Suppressor macrophage treated with lipopolysaccharide for 4 hours (primary cell): ENCODE measurements around the gene RAX.
"Not testable (repeated sequence)": the region's sequence is repeated elsewhere in the genome, so short reads cannot be mapped to it uniquely, and the experiment has no call there.

ENCODE experiments used
- DNase-seq: peaks from one replicate; pipeline ENCODE4 v3.0.0-alpha.2; 2020

RAX gene

GRCh38 chr18:59272221-59272888 lies 899 bp downstream of the RAX start:
- peak; percentile 34 for DNase-seq

DNA sequence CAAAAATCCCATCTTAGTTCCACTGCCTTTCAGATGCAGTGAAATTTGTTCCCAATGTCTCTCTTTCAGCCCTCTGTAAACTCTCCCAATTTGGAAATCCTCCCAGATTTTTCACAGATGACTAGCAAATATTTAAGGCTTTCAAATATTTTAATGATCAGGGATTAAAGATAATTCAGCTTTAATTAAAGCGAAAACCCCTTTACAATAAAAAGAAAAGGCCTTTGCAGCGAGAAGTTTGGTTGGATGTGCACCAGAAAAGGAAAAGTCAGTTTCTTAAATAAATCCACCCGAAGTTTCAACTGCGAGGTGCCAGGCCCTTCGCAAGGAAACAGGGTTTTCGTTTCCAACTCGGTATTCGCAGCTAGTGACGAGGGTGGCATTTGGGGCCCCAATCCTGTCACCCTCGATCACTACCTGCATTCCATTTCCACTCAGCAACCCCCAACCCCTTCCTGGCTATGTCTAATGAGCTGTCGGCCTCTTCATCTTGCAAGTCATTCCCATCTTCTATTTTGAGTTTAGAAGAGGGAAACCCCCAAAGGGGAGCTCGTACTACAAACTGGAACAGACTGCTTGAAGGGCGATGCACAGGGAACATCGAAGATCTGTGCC lies 1.5 kb downstream of the RAX start:
- no peak for DNase-seq

DNA sequence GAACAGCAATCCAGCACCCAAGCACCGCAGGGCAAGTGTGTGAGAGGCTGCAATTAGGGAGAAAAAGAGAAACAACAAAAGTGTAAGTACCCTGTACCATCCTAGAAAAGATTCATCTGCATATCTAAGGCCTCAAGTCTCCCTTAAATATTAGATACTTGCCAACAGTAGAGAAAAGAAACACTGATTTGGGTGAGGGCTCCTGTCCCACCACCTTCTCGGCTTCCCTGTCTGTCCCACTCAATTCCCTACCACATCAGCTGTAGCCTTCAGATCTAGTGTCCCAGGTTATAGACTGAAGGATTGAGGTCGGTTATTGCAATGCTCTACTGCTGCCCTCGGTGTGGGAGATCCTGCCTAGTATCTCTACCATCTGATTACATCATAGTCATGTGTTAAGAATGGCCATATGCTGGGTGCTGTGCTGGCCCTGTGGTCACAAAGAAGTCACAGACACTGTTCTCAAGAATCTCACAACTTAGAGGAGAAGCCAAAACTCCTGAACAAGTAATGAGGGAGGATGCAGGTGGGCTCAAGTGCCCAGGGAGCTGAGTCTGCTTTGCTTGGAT lies 2.5 kb downstream of the RAX start:
- no peak for DNase-seq

DNA sequence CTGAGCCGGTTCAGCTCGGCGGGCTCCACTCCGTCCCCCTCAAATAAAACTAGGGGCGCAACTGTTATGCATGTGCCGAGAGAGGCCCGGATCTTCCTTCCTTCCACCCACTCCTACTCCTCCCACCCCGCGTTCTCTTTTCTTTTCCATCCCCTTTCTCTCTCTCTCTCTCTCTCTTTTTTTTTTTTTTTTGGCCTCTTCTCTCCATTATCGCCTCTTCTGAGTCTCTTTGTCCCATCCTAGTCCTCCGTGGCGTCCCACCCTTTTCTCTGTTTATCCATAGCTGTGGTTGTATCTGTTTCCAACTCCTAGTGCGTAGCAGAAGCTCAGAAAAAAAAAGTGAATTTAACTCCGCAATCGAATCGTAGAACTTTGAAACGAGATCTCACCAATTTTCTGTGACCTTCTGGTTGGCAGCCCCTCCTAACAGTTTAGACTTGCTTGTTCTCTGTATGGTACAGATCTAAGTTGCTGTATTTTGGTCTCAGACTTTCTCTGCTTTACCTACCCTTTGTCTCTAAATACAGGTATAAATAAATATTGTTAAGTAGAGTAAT lies 3.6 kb downstream of the RAX start:
- DNase-seq, result no peak

GRCh38 chr18:59268721-59269562 lies 4.3 kb downstream of the RAX start:
- DNase-seq, result peak; percentile 21

DNA sequence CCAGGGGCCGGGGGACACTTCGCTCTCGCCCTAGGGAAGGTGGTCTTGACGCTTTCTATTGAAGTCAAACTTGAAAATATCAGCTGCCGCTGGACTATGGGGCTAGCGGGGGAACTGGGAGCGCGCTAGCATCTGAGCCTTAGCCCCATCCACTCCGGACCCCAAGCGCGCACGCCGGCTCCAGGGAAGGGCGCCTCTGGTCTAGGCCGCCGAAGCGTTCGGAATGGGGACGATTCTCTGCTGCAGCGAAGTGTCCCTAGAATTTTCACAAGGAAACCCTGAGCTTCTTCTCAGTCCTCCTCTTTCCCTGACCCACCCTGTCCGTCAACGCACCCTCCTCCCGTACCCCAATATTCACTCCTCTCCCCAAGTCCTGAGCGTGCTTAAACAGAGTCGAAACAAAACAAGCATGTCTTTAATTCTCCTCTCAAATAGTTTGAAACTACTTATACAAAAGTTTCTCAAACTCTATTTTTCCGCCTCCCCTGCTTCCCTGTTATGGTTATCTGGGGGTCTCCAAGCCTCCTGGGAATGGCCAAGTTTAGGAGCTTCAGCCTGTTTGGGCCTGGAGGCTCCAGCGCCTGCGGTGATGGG lies 5.0 kb downstream of the RAX start:
- no peak for DNase-seq

GRCh38 chr18:59267503-59268126 lies 5.6 kb downstream of the RAX start:
- no peak for DNase-seq

DNA sequence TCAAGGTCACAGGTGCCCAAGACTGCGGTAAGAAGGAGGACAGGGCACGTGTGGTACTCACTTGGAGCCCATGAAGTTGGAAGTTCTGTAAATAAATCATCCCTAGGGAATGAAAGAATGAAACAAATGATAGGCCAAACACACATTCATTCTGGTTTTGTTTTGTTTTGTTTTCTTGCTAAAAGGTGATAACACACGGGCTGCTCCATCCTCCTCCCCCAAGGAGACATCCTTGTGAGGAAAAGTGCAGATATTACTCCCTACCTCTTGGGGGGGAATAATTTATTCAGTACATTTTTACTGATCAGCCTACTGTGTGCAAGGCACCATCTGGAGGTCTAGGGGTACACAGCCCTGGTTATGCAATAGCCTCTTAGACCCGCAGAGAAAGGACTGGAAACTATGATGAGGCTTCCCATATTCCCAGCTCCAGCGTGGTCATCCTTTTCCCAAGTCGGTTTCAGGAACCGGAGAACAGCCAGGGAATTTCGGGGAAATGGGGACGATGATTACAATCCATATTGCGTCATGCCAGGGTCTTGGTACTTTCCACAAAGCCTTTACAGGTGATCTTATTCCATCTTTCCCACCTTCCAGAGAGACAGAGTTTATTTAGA lies 6.3 kb downstream of the RAX start:
- no peak for DNase-seq

- DNase-seq, result no peak
These were observed 6.8 kb downstream of the RAX start for GRCh38 chr18:59266459-59266858.

- DNase-seq, result no peak
These were observed 7.3 kb downstream of the RAX start for GRCh38 chr18:59265974-59266369.

GRCh38 chr18:59265246-59265973 lies 7.8 kb downstream of the RAX start:
- peak; percentile 14 for DNase-seq

GRCh38 chr18:59264651-59265245 lies 8.5 kb downstream of the RAX start:
- no peak for DNase-seq

GRCh38 chr18:59264121-59264571 lies 9.1 kb downstream of the RAX start:
- no peak for DNase-seq

- no peak for DNase-seq
These were observed 9.6 kb downstream of the RAX start for GRCh38 chr18:59263661-59264060.

DNA sequence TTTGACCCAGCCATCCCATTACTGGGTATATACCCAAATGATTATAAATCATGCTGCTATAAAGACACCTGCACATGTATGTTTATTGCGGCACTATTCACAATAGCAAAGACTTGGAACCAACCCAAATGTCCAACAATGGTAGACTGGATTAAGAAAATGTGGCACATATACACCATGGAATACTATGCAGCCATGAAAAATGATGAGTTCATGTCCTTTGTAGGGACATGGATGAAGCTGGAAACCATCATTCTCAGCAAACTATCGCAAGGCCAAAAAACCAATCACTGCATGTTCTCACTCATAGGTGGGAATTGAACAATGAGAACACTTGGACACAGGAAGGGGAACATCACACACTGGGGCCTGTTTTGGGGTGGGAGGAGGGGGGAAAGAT lies 11.0 kb downstream of the RAX start:
- DNase-seq, result not testable (repeated sequence)

- not testable (repeated sequence) for DNase-seq
These were observed 11.4 kb downstream of the RAX start for GRCh38 chr18:59261842-59262241.

- DNase-seq, result not testable (repeated sequence)
These were observed 17.8 kb downstream of the RAX start for GRCh38 chr18:59255491-59255890.

- peak; percentile 55 for DNase-seq
These were observed 24.0 kb downstream of the RAX start for GRCh38 chr18:59249199-59249774.

GRCh38 chr18:59246796-59247195 lies 26.5 kb downstream of the RAX start:
- no peak for DNase-seq

- DNase-seq, result no peak
These were observed 30.3 kb downstream of the RAX start for GRCh38 chr18:59242906-59243305.
